ENCODE measurements around the gene CYP2E1.
"Not testable (repeated sequence)": the region's sequence is repeated elsewhere in the genome, so short reads cannot be mapped to it uniquely, and the experiment has no call there.

CYP2E1 gene

GRCh38 chr10:133528845-133529575 lies 1.8 kb downstream of the CYP2E1 start:
- no peak for FAIRE-seq

DNA sequence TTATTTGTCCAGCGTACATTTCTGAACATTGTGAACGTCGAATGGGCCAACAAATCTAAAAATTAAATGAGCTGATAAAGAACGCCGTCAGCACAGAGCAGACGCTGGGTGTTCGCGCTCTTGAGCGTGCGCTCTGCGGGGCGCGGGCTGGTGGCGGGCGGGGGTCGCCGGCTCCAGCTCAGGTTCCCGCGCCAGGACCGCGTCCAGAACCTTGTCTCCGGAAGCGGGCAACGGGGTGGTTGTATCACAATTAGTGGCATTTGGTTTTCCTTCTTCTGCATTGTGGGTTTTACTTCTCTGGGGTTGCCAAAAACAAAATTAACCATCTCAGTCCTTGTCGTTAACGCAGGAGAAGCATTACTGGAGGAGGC lies 2.4 kb downstream of the CYP2E1 start:
- no peak for FAIRE-seq

- FAIRE-seq, result no peak
These were observed 3.3 kb downstream of the CYP2E1 start for GRCh38 chr10:133530506-133530905.

DNA sequence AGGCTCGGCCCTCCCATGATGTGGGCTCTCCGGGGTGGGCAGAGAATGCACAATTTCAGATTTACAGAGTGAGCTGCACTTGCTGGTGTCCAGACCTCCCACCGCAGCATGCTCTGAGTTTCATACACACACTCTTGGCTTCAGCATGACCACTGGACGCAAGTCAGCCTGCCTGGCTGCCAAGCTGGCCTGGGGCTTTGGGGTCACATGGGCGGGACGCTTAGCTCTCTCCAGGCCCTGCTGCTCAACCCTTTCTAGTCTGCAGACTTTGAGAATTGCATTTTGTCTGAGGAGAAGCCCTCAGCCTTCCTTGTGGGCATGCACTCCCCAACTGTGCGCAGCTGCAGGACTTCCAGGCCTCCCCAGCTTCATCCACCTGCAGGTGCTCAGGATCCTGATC lies 5.7 kb downstream of the CYP2E1 start:
- no peak for FAIRE-seq

- no peak for FAIRE-seq
These were observed 7.3 kb downstream of the CYP2E1 start for GRCh38 chr10:133534417-133534816.

DNA sequence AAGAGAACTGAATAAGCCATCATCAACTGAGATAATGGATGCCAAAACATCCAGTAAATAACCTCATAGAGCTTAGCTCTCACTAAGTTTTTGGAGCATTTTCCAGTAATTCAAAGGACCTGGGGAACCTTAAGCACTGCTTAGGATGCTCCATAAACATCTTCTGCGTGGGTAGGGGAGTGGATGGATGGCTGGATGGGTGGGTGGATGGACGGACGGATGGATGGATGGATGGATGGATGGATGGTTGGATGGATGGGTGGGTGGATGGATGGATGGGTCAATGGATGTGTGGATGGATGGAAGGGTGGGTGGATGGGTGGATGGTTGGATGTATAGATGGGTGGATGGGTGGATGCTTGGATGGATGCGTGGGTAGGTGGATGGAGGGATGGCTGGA lies 9.0 kb downstream of the CYP2E1 start:
- no peak for FAIRE-seq

GRCh38 chr10:133537546-133538545 lies 10.7 kb downstream of the CYP2E1 start:
- FAIRE-seq, result no peak

DNA sequence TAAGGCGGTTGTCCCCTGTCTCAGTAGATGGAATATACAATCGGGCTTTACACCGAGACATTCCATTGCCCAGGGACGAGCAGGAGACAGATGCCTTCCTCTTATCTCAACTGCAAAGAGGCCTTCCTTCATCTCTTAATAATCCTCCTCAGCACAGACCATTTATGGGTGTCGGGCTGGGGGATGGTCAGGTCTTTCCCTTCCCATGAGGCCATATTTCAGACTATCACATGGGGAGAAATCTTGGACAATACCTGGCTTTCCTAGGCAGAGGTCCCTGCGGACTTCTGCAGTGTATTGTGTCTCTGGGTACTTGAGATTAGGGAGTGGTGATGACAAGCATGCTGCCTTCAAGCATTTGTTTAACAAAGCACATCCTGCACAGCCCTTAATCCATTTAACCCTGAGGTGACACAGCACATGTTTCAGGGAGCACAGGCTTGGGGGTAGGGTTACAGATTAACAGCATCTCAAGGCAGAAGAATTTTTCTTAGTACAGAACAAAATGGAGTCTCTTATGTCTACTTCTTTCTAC lies 14.3 kb downstream of the CYP2E1 start:
- not testable (repeated sequence) for FAIRE-seq

DNA sequence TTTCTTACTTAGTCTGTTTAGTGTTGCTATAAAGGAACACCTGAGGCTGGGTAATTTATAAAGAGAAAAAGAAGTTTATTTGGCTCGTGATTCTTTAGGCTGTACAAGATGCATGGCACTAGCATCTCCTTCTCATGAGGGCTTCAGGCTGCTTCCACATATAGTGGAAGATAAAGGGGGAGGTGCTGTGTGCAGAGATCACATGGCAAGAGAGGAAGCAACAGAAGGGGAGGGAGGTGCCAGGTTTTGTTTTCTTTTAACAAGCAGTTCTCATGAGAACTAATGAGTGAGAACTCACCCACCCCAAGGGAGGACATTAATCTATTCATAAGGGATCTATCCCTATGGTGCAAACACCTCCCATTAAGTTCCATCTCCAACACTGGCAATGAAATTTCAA lies 17.3 kb downstream of the CYP2E1 start:
- no peak for FAIRE-seq

DNA sequence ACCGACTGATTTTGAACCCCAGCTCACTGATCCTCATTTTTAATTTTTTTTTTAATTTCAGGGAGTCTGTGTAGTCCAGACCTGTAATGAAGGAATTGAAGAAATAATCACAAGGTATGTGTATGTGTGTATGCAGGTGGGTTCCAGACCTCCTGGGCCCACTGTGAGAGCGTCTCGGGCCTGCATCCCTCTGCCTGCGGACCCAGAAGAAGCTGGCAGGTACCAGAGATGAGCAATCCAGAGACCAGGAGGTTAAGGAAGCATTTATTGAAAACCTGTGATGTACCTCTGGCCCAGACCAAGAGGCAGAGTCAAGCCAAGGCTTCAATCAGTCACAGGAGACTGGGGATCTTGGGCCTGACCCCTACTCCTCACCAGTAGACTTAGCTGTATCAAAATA lies 27.4 kb downstream of the CYP2E1 start:
- no peak for FAIRE-seq

DNA sequence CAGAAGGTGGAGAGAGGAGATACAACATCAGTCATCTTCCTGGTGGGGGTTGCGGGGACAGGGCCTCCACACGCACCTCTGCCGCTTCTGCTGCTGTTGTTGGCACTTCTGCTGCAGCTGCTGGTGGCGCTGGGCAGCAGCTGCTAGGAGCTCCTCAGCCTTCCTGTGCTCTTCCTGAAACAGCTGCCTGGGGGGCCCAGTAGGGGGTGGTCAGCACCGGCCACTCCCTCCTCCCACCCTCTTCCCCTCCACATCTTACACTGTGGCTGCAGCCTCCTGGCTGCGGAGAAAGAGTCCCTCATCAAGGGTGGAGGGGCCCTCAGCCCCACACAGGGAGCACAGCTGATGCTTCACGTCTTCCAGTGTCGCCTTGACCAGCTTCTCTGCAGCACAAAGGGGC lies 28.4 kb downstream of the CYP2E1 start:
- no peak for FAIRE-seq

GRCh38 chr10:133557381-133557780 lies 30.2 kb downstream of the CYP2E1 start:
- no peak for FAIRE-seq

- no peak for FAIRE-seq
These were observed 32.1 kb downstream of the CYP2E1 start for GRCh38 chr10:133559216-133559615.

DNA sequence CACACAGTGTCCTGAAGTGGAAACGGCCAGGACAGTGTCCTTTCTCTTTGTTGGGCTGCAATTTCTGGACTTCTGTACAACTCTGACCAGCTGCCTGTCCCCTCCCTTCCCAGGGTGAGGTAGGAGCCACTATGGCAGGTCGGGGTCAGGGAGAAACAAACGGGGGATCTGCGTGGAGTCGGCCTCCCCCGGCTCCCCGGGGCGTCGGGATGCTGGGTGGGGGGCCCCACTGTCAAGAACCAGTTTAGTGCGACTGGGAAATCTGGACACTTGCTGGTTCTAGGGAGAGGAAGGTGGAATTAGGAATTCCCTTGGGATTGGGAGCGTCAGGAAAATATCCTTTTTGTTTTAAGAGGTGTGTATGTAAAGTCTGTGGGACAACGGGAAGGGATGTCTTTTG lies 37.7 kb downstream of the CYP2E1 start:
- no peak for FAIRE-seq

DNA sequence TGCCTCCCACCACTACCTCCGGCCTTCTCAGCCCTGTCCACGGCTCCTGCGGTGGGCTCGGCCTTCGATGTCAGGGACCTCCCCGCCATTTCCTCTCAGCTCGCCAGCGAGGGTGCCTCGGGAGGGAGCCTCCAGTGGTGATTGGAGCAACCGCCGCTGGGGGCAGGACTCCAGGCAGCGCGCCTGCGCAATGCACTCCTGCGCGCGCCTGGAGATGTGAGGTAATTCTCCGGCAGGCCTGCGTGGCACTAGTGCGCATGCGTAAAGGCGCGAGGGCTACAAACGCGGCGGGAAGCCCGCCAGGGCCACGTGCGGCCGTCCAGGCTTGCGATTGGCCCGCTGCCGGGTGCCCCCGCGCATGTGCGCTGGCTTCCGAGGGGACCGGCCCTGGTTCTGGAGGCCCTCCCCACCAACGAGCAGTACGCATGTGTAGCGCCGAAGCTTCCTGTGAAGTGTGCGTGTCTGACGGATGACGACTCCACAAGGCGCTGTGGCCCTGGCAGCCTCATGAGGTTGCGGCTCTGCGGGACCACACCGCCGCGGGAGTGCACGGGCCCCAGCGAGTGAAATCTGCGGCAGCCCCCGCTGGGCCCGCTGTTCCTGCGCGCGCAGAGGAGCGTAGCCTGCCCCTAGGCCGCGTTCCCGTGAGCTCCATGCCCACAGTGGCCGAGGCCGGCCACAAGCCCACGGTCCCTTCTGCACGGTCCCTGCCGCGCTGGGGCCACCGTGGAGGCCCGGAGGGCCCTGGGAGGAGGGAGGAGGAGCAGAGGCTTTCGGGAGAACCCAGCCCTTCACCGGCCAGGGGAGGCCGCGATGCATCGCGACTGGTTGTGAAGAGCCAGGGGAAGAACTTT lies 38.5 kb downstream of the CYP2E1 start, which contains the start of gene SYCE1:
Gene SYCE1 (minus strand): TSS at position 143 of the 854 bp plus-strand sequence. CDS start 54 bp downstream, at position 89.
- no peak for FAIRE-seq

- no peak for FAIRE-seq
These were observed 40.0 kb downstream of the CYP2E1 start for GRCh38 chr10:133567119-133567518.

DNA sequence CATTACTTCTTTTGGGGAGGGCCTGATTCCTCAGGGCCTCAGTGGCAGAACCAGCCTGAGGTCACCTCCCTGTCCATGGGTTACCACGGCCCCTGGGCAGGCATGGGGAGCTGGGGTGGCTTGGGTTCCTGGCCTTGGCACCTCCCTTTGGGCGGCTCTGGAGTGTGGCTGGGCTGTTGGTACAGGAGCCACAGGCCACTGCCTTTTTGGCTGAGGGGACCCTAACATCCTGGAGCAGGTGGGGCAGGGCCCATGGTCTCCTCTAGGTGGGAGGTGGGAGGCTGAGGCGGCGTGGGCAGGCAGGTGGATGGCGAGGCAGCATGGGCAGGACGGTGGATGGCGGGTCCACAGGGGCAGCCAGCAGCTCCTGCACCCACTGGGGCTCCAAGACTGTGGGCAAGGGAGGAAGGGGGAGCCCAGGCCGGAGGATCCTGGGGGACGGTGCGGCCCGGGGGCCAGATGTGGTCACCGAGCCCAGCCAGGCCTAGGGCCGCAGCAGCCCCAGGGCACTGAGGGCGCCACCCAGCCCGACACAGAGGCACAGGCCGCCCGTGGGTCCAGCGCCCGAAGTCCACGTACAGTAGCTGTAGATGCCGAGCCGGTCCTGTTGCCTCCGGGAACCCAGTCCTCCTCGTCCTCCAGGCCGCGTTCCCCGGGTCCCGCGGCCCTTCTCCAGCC lies 40.6 kb downstream of the CYP2E1 start:
- no peak for FAIRE-seq

DNA sequence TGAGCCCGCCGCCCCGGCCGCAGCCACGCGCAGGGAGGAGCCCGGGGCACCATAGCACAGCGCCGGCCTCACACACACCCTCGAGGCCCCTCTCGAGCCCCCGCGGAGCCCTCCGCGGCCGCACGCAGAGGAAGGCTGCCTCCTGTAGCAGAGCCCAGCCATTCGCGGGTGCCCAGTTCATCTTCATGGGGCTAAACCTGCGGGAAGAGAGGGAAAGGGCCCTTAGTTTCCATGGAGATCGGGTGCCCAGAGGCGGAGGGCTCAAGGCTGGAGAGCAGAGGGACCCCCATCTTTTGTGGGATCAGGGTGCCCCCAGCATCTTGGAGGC lies 41.1 kb downstream of the CYP2E1 start:
- no peak for FAIRE-seq

GRCh38 chr10:133568831-133569527 lies 41.8 kb downstream of the CYP2E1 start:
- FAIRE-seq, result not testable (repeated sequence)

DNA sequence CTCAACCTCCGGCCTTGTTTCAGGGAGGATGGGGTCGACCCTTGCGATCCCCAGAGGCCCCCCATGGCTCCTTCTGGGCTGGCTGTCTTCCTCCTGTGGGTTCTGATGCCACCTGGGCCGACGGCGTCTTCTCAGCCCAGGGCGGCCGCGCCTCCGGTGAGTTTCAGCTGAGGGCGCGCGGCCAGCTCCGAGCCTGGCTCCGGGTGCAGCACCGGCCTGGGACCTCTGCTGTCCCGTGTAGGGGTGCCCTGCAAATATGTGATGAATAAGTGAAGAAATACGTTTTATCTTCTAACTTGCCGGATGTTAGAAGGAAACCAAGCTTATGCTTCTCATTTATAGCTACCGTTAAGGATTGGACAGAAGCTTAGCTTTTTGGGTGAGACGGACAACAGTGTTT lies 42.6 kb downstream of the CYP2E1 start:
- FAIRE-seq, result not testable (repeated sequence)

- FAIRE-seq, result not testable (repeated sequence)
These were observed 44.9 kb downstream of the CYP2E1 start for GRCh38 chr10:133572055-133572454.
